Measurements from ENCODE around the gene SLC25A15. TPM values are rescaled to one million over a fixed set of nuclear protein-coding genes. Genes with fewer than 3 reads are reported as not detected.

The SLC25A15 gene
- total RNA-seq, 1 donor from 2014 or later: 9.3 TPM

GRCh38 chr13:40806241-40806640 is 16.8 kb downstream of the SLC25A15 start:
- DNase-seq (ENCODE audit: low spot score): no peak
- Mint-ChIP-seq H3K27ac (ENCODE audit: unreplicated experiment) (no peak overlapping the region), H3K9me3 (ENCODE audit: low read depth) (no peaks in the 10 kb centered on the region), H3K4me3 (ENCODE audit: unreplicated experiment) (no peak overlapping the region), H3K27me3 (ENCODE audit: low read depth) (no peaks in the 10 kb centered on the region), H3K4me1 (ENCODE audit: low read depth) (no peaks in the 10 kb centered on the region), H3K36me3 (ENCODE audit: low read depth) (peaks cover 22% of the 10 kb centered on the region)
- TF ChIP-seq CTCF (IDR thresholded peaks at IDR 0.05): no peak

- Mint-ChIP-seq H3K36me3 (ENCODE audit: low read depth) (peaks cover 27% of the 10 kb centered on the region), H3K4me1 (ENCODE audit: low read depth) (no peaks in the 10 kb centered on the region), H3K27ac (ENCODE audit: unreplicated experiment) (no peak overlapping the region), H3K27me3 (ENCODE audit: low read depth) (no peaks in the 10 kb centered on the region), H3K9me3 (ENCODE audit: low read depth) (no peaks in the 10 kb centered on the region), H3K4me3 (ENCODE audit: unreplicated experiment) (no peak overlapping the region)
- DNase-seq (ENCODE audit: low spot score): no peak
- no peak for TF ChIP-seq CTCF (IDR thresholded peaks at IDR 0.05)
Measured at GRCh38 chr13:40809471-40809870, 20.1 kb downstream of the SLC25A15 start.

DNA sequence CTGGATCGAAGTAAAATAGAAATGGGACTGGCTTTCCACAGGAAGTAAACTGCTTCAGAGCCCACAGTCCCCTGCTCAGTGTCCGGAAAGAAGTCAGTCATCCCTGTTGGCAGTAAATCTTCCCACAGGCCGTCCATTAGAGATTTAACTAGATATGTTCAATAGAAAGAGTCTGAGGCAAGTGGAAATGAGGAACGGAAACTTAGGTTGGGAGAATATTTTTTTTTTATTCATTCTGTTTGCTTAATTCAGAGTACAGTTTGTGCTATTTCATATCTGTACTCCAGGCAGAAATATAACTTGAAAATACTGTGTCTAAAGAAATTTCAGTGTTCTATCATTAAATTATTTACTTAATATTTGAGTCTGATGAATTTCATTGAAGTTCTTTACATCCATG is 22.7 kb downstream of the SLC25A15 start:
- H3K27me3 Mint-ChIP-seq (ENCODE audit: low read depth): no peaks in the 10 kb centered on the region
- no peak for DNase-seq (ENCODE audit: low spot score)
- no peak overlapping the region for H3K4me3 Mint-ChIP-seq (ENCODE audit: unreplicated experiment)
- no peak overlapping the region for H3K27ac Mint-ChIP-seq (ENCODE audit: unreplicated experiment)
- H3K36me3 Mint-ChIP-seq (ENCODE audit: low read depth): peaks cover 34% of the 10 kb centered on the region
- H3K4me1 Mint-ChIP-seq (ENCODE audit: low read depth): no peaks in the 10 kb centered on the region
- peaks cover 20% of the 10 kb centered on the region for H3K9me3 Mint-ChIP-seq (ENCODE audit: low read depth)
- TF ChIP-seq CTCF (IDR thresholded peaks at IDR 0.05): no peak

GRCh38 chr13:40812724-40813445 is 23.5 kb downstream of the SLC25A15 start:
- H3K27me3 Mint-ChIP-seq (ENCODE audit: low read depth): no peaks in the 10 kb centered on the region
- no peak for DNase-seq (ENCODE audit: low spot score)
- no peak for TF ChIP-seq CTCF (IDR thresholded peaks at IDR 0.05)
- no peaks in the 10 kb centered on the region for H3K4me1 Mint-ChIP-seq (ENCODE audit: low read depth)
- peak overlapping the region; percentile 27 for H3K27ac Mint-ChIP-seq (ENCODE audit: unreplicated experiment)
- peaks cover 38% of the 10 kb centered on the region for H3K36me3 Mint-ChIP-seq (ENCODE audit: low read depth)
- no peak overlapping the region for H3K4me3 Mint-ChIP-seq (ENCODE audit: unreplicated experiment)
- peaks cover 26% of the 10 kb centered on the region for H3K9me3 Mint-ChIP-seq (ENCODE audit: low read depth)

DNA sequence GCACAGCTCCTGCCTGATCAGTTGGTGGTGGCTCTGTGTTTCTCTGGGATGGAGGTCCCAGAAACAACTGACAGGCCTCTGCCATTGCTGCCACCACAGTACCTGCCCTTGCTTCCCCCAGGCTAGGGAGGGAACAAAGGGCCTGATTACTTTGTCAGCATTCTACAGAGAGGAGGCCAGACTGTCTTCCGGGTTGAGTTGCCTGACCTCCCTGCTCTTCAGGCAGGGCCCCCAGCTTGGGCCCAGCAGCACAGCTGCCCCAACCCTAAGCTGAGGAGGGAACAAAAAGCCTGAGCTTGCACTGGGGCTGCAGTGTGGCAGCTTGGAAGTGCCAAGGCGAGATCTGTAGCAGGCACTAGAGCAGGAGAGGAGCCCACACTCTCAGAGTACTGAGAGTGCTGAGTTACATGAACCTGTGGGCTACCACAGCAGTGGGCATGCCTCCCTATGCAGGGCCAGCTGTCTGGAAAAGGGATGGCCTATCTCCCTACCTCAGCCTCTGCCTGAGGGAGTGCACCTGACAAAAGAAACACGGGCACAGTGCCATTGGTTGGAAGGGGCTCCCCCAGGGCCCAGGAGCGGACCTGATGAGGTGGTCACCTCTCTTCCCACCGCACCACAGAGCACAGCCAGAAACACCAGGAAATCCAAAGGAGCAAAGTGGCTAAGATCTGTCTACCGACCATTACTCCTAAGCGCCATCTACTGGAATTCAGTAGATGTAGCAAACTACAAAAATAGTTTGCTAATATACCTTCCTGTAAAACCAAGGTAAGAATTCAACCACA is 24.4 kb downstream of the SLC25A15 start:
- TF ChIP-seq CTCF (IDR thresholded peaks at IDR 0.05): peak; percentile 65
- Mint-ChIP-seq H3K36me3 (ENCODE audit: low read depth) (peaks cover 38% of the 10 kb centered on the region), H3K27ac (ENCODE audit: unreplicated experiment) (no peak overlapping the region), H3K4me1 (ENCODE audit: low read depth) (no peaks in the 10 kb centered on the region), H3K4me3 (ENCODE audit: unreplicated experiment) (no peak overlapping the region), H3K9me3 (ENCODE audit: low read depth) (peaks cover 26% of the 10 kb centered on the region), H3K27me3 (ENCODE audit: low read depth) (no peaks in the 10 kb centered on the region)
- DNase-seq (ENCODE audit: low spot score): no peak
